Memory B cell (primary cell): Measurements from ENCODE around the gene UBE2V1.
"Not testable (repeated sequence)": the region's sequence is repeated elsewhere in the genome, so short reads cannot be mapped to it uniquely, and the experiment has no call there.

Experiments used
- ATAC-seq: fragments of 150-1000 bp; cut with Tn5 transposase; 2 replicates; pipeline ENCODE4 v1.10.0; 2021; ENCODE audit warnings: low read depth, mild to moderate bottlenecking, moderate library complexity
- DNase-seq, 2 donors: peaks; one replicate each; pipeline ENCODE4 v3.0.0; 2022; ENCODE audit warnings: low spot score in 2 of 2
- H3K27ac Mint-ChIP-seq: one replicate; pipeline ENCODE4 v1.8.0; 2022; ENCODE audit warnings: mild to moderate bottlenecking, moderate library complexity, mixed read lengths
- H3K27me3 Mint-ChIP-seq: one replicate; pipeline ENCODE4 v1.8.0; 2022; ENCODE audit warnings: mixed read lengths
- H3K36me3 Mint-ChIP-seq: one replicate; pipeline ENCODE4 v1.8.0; 2022; ENCODE audit warnings: mild to moderate bottlenecking, mixed read lengths
- H3K4me1 Mint-ChIP-seq: one replicate; pipeline ENCODE4 v1.8.0; 2022; ENCODE audit warnings: mixed read lengths
- H3K4me3 Mint-ChIP-seq: one replicate; pipeline ENCODE4 v1.8.0; 2022; ENCODE audit warnings: mild to moderate bottlenecking, moderate library complexity, mixed read lengths
- H3K9me3 Mint-ChIP-seq: one replicate; pipeline ENCODE4 v1.8.0; 2022; ENCODE audit warnings: mixed read lengths

Gene UBE2V1

DNA sequence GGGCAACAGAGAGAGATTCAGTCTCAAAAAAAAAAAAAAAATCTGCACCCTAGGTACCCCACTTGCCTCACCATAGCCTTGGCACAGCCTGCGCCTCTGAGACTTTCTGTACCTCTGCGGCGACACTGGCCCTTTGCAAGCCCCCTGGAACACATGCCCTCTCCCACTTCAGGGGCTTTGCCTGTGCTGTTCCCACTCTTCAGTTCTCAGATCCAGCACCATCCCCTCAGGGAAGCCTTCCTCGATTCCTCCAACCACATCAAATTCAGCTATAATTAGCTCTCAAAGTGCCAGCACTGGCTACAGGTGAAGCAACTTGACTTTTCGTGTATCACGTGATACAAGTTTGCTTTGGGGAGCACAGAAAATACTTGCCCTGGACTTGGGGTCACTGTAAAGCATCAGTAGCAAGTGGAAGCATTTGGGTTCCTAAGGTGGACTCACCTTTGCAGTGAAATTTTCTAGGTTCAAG is 2.1 kb upstream of the UBE2V1 start:
- H3K4me3 Mint-ChIP-seq, result peak overlapping the region; percentile 90
- H3K36me3 Mint-ChIP-seq, result no peaks in the 10 kb centered on the region
- DNase-seq, result no peak
- peak overlapping the region; percentile 88 for H3K27ac Mint-ChIP-seq
- no peaks in the 10 kb centered on the region for H3K9me3 Mint-ChIP-seq
- no peaks in the 10 kb centered on the region for H3K27me3 Mint-ChIP-seq
- no peak for ATAC-seq
- H3K4me1 Mint-ChIP-seq, result peaks cover 39% of the 10 kb centered on the region

GRCh38 chr20:50113420-50114224 is 672 bp upstream of the UBE2V1 start:
- H3K4me1 Mint-ChIP-seq, result peaks cover 50% of the 10 kb centered on the region
- DNase-seq, result no peak
- peak overlapping the region; percentile 87 for H3K27ac Mint-ChIP-seq
- H3K27me3 Mint-ChIP-seq, result no peaks in the 10 kb centered on the region
- no peak for ATAC-seq
- H3K9me3 Mint-ChIP-seq, result no peaks in the 10 kb centered on the region
- H3K36me3 Mint-ChIP-seq, result no peaks in the 10 kb centered on the region
- peak overlapping the region; percentile 98 for H3K4me3 Mint-ChIP-seq

DNA sequence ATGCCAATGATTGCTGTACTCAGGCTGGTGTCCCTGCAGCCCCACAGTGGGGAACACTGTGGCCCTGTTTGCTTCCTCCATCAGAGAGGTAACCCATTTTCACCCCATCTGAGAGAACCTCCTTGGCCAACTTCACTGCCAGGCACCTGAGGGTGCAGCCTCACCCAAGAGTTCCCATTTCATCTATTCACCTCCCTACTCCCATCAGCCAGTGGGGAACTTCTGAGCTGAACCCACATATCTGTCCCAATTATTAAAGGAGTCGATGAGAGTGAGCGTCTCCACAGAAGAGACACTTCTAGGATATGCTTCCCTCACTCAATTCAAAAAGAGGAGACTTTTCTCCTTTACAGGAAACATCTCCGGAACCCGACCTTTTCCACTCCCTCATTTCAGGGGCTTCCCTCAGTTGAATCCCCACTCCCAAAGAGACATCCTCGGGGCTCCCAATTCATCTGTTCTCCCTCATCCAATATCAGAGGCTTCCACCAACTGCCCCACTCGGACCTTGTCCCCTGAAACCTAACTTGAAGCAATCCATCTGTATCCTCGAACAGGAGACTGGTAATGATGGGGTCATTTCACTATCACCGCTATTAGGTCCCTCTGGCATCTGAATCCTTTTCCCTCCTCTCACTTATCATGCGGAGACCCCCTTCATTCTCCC is 988 bp downstream of the UBE2V1 start:
- Mint-ChIP-seq H3K9me3 (no peaks in the 10 kb centered on the region), H3K27ac (peak overlapping the region; percentile 87), H3K4me3 (peak overlapping the region; percentile 98), H3K36me3 (peaks cover 6% of the 10 kb centered on the region), H3K27me3 (no peaks in the 10 kb centered on the region), H3K4me1 (peaks cover 65% of the 10 kb centered on the region)
- DNase-seq, result no peak
- ATAC-seq, result no peak

GRCh38 chr20:50111120-50111828 is 1.7 kb downstream of the UBE2V1 start:
- Mint-ChIP-seq H3K36me3 (peaks cover 6% of the 10 kb centered on the region), H3K27me3 (no peaks in the 10 kb centered on the region), H3K9me3 (no peaks in the 10 kb centered on the region), H3K4me1 (peaks cover 64% of the 10 kb centered on the region), H3K4me3 (peak overlapping the region; percentile 98), H3K27ac (peak overlapping the region; percentile 87)
- no peak for ATAC-seq
- DNase-seq, result no peak

DNA sequence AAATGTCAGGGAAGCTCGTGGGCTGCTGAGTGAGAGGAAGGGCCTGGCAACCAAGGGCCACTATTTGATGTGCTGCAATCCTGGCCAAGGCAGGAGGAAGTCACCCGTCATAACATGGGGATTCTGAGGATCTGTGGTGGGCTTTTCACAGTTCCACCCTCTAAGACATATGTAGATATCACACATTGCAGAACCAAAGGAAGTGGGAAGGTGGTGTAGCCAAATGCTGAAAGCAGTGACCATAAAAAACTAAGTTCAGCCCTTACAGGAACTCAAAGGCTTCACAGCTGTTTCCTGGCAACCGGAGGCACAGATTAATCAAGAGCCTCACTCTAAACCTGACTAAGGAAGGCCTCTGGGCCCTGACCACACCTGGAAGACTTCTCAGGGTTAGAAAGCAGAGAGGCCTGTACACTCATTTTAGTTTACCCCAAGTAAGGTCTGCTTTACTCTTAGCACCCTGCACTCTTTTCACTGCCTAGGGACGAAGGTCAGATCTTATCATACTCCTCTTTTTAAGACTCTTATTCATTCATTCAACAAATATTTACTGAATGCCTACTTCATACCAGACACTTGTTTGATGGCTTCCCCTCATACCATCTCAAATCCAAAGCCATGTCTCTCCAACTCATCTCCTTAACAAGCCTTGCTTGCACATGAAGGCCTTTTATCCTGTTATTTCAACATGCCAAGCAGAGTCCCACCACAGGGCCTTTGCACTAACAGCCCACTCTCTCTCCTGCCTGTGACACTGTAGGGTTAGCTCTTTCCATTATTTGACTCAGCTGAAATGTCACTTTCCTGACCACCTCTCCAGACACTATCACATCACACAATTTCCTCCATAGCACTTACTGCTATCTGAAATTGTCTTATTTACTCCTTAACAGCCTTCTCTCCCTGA is 2.6 kb downstream of the UBE2V1 start:
- Mint-ChIP-seq H3K27ac (peak overlapping the region; percentile 87), H3K9me3 (no peaks in the 10 kb centered on the region), H3K36me3 (peaks cover 6% of the 10 kb centered on the region), H3K4me1 (peaks cover 62% of the 10 kb centered on the region), H3K27me3 (no peaks in the 10 kb centered on the region), H3K4me3 (peak overlapping the region; percentile 64)
- ATAC-seq, result peak; percentile 40
- DNase-seq, result no peak

GRCh38 chr20:50108556-50109235 is 4.3 kb downstream of the UBE2V1 start:
- DNase-seq (no peak), ATAC-seq (no peak)
- H3K36me3 Mint-ChIP-seq, result peaks cover 7% of the 10 kb centered on the region
- peak overlapping the region; percentile 65 for H3K27ac Mint-ChIP-seq
- H3K4me1 Mint-ChIP-seq, result peaks cover 53% of the 10 kb centered on the region
- H3K27me3 Mint-ChIP-seq, result no peaks in the 10 kb centered on the region
- no peak overlapping the region for H3K4me3 Mint-ChIP-seq
- no peaks in the 10 kb centered on the region for H3K9me3 Mint-ChIP-seq

GRCh38 chr20:50107796-50108331 is 5.1 kb downstream of the UBE2V1 start:
- ATAC-seq (no peak), DNase-seq (no peak)
- H3K36me3 Mint-ChIP-seq, result peaks cover 9% of the 10 kb centered on the region
- H3K4me1 Mint-ChIP-seq, result peaks cover 54% of the 10 kb centered on the region
- no peaks in the 10 kb centered on the region for H3K9me3 Mint-ChIP-seq
- no peaks in the 10 kb centered on the region for H3K27me3 Mint-ChIP-seq
- no peak overlapping the region for H3K4me3 Mint-ChIP-seq
- H3K27ac Mint-ChIP-seq, result peak overlapping the region; percentile 65

DNA sequence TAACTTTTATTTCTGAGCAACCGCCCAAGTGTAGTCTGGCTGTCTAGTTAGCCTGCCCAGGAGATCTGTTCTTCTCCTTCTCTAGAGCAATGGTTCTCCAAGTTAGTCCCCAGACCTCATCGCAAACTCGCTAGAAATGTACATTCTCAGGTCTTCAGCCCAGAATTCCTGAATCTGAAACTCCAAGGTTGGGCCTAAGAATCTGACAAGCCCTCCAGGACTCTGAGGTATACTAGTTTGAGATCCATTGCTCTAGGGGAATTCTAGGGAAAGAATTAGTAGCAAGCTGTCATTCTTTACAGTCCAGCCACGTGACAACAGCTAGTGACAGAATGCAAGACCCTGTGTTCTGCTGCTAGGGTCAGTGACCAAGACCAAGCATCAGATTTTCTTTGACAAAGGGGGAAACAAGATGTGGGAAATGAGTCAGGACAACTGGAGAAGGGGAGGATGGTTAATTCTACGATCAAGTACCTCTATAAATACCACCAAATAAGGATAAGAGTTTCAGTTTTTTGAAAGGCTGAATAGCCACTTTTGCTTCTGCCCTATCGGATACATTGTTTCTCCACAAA is 5.8 kb downstream of the UBE2V1 start:
- H3K36me3 Mint-ChIP-seq, result peaks cover 12% of the 10 kb centered on the region
- H3K27ac Mint-ChIP-seq, result peak overlapping the region; percentile 65
- H3K4me1 Mint-ChIP-seq, result peaks cover 54% of the 10 kb centered on the region
- no peaks in the 10 kb centered on the region for H3K27me3 Mint-ChIP-seq
- no peaks in the 10 kb centered on the region for H3K9me3 Mint-ChIP-seq
- DNase-seq (no peak), ATAC-seq (no peak)
- H3K4me3 Mint-ChIP-seq, result no peak overlapping the region

GRCh38 chr20:50106669-50107068 is 6.3 kb downstream of the UBE2V1 start:
- not testable (repeated sequence) for ATAC-seq, H3K27me3 Mint-ChIP-seq, H3K4me3 Mint-ChIP-seq, H3K27ac Mint-ChIP-seq, H3K9me3 Mint-ChIP-seq, DNase-seq
- Mint-ChIP-seq H3K4me1 (peaks cover 54% of the 10 kb centered on the region), H3K36me3 (peaks cover 12% of the 10 kb centered on the region)

- not testable (repeated sequence) for ATAC-seq, H3K9me3 Mint-ChIP-seq, H3K27me3 Mint-ChIP-seq, H3K4me3 Mint-ChIP-seq, H3K27ac Mint-ChIP-seq, DNase-seq
- H3K36me3 Mint-ChIP-seq, result peaks cover 14% of the 10 kb centered on the region
- H3K4me1 Mint-ChIP-seq, result peaks cover 41% of the 10 kb centered on the region
These were observed 9.4 kb downstream of the UBE2V1 start for GRCh38 chr20:50103464-50104107.

- not testable (repeated sequence) for DNase-seq, ATAC-seq, H3K27me3 Mint-ChIP-seq, H3K9me3 Mint-ChIP-seq, H3K4me3 Mint-ChIP-seq
- Mint-ChIP-seq H3K4me1 (peaks cover 36% of the 10 kb centered on the region), H3K27ac (peak overlapping the region; percentile 76), H3K36me3 (peaks cover 12% of the 10 kb centered on the region)
These were observed 10.4 kb downstream of the UBE2V1 start for GRCh38 chr20:50102551-50102950.

- Mint-ChIP-seq H3K27me3 (no peaks in the 10 kb centered on the region), H3K27ac (peak overlapping the region; percentile 76), H3K9me3 (no peaks in the 10 kb centered on the region), H3K4me3 (no peak overlapping the region), H3K36me3 (peaks cover 12% of the 10 kb centered on the region), H3K4me1 (peaks cover 31% of the 10 kb centered on the region)
- DNase-seq, result no peak
- peak; percentile 81 for ATAC-seq
These were observed 11.1 kb downstream of the UBE2V1 start for GRCh38 chr20:50101887-50102286.
